Body of pancreas (tissue), 4 donors: ENCODE results near the gene CEP192.

Experiments
- CTCF ChIP-seq, 7 experiments: fragments of 450-650 bp in 4 of 7; fragments of 200-600 bp in 3 of 7; sonication (generic) in 3 of 7; IDR thresholded peaks; one replicate each; pipeline ENCODE4 v1.5.1; 2016 to 2019; ENCODE audit warnings: antibody characterized with exemption in 7 of 7
- POLR2A ChIP-seq, 3 donors: fragments of 450-650 bp; IDR thresholded peaks; one replicate each; pipeline ENCODE4 v1.6.1; 2016; ENCODE audit warnings: antibody characterized with exemption in 3 of 3, mild to moderate bottlenecking in 2 of 3

- TF ChIP-seq POLR2A (IDR thresholded peaks at IDR 0.05), result no peak
- no peak for TF ChIP-seq CTCF (IDR thresholded peaks at IDR 0.05)
Observed at GRCh38 chr18:13134551-13135401, 143.6 kb downstream of the CEP192 start.
